Right cardiac atrium (tissue), 5 donors: ENCODE data around the gene FKBP15. TPM values are rescaled to one million over a fixed set of nuclear protein-coding genes. Genes with fewer than 3 reads are reported as not detected.
"Not testable (repeated sequence)": the region's sequence is repeated elsewhere in the genome, so short reads cannot be mapped to it uniquely, and the experiment has no call there.

Experiments used
- ATAC-seq, 2 donors: fragments of 200-7000 bp; cut with Tn5 transposase; one replicate each; pipeline versions ENCODE4 v1.8.0 to v1.9.1; 2020; ENCODE audit warnings: moderate library complexity in 2 of 2, mild to moderate bottlenecking in 1 of 2
- DNase-seq, 3 donors: peaks; one replicate each; pipeline ENCODE4 v3.0.0-alpha.2; 2020
- H3K27ac ChIP-seq: one replicate; pipeline ENCODE4 v1.5.1; 2013; ENCODE audit warnings: mild to moderate bottlenecking, low read length, control low read depth, moderate library complexity
- H3K27me3 ChIP-seq: one replicate; pipeline ENCODE4 v1.6.1; 2013; ENCODE audit not compliant: control insufficient read depth, insufficient read depth
- H3K4me1 ChIP-seq: one replicate; pipeline ENCODE4 v1.6.1; 2013; ENCODE audit warnings: low read length; ENCODE audit not compliant: control insufficient read depth, insufficient read depth
- H3K4me3 ChIP-seq: one replicate; pipeline ENCODE4 v1.5.1; 2013; ENCODE audit warnings: low read length, control low read depth
- H3K9me3 ChIP-seq: one replicate; pipeline ENCODE4 v1.6.1; 2013; ENCODE audit warnings: low read length; ENCODE audit not compliant: control insufficient read depth
- WGBS: extraction: QIAGEN DNeasy Blood & Tissue Kit; methylation state at CpG from one replicate; pipeline ENCODE4 v1.1.7; 2013; 5-methylcytosine and 5-hydroxymethylcytosine counted together
- intact Hi-C, 4 donors: fragments of 100-400 bp; cut with DNase I; formaldehyde crosslinking; loops; one replicate each; pipeline versions ENCODE4 v1.11.0 to v1.14.0; 2022 to 2023
- polyA plus RNA-seq: library from polyadenylated mRNA; stranded (reverse); fragments of 200-250 nt; gene quantifications from one replicate; pipeline ENCODE4 v1.2.3, GENCODE V29; 2013
- total RNA-seq, 4 donors: library from RNA; stranded (reverse); fragmentation: NEBNext Ultra II Directional; extraction: Animal tissue kit (Norgen Biotek cat#: 25700); gene quantifications; one replicate each; pipeline ENCODE4 v1.2.1, GENCODE V29; 2021
- donor health status: healthy with polysubstance abuse.
- donor health status: DM: no; HTN: yes; CAD: no.
- donor health status: DM: no; HTN: no; CAD: no.
- donor health status: DM: no; HTN: yes; CAD: no; lungs with severe emphysema.
- donor health status: DM: yes; HTN: yes; CAD: no.

FKBP15 gene
- total and polyA plus RNA-seq, 5 donors, result 11.0 to 21.2 (median 19.9) TPM

- H3K27me3 ChIP-seq, result no peaks in the 10 kb centered on the region
- DNase-seq (no peak), ATAC-seq (no peak)
- no peak overlapping the region for H3K27ac ChIP-seq
- no peaks in the 10 kb centered on the region for H3K4me1 ChIP-seq
- H3K9me3 ChIP-seq, result no peaks in the 10 kb centered on the region
- no peak overlapping the region for H3K4me3 ChIP-seq
- 98% methylated on average over 1 of the region's 1 CpG for WGBS
- intact Hi-C loops, result no loop called here
Observed at GRCh38 chr9:113254991-113255390, 33.9 kb upstream of the FKBP15 start.

- Histone ChIP-seq H3K4me1 (no peaks in the 10 kb centered on the region), H3K9me3 (no peaks in the 10 kb centered on the region), H3K27me3 (no peaks in the 10 kb centered on the region), H3K4me3 (no peak overlapping the region), H3K27ac (no peak overlapping the region)
- no peak for ATAC-seq
- no peak for DNase-seq
- WGBS, result 98% methylated on average over 2 of the region's 2 CpGs
- intact Hi-C loops, result no loop called here
Observed at GRCh38 chr9:113250807-113251206, 29.7 kb upstream of the FKBP15 start.

- ATAC-seq, H3K27ac ChIP-seq, H3K9me3 ChIP-seq, DNase-seq, H3K4me1 ChIP-seq, H3K4me3 ChIP-seq, H3K27me3 ChIP-seq, intact Hi-C loops: not testable (repeated sequence)
- 97% methylated on average over 2 of the region's 2 CpGs for WGBS
Observed at GRCh38 chr9:113249661-113250060, 28.6 kb upstream of the FKBP15 start.

GRCh38 chr9:113247640-113248039 is 26.6 kb upstream of the FKBP15 start:
- no peaks in the 10 kb centered on the region for H3K4me1 ChIP-seq
- no peak overlapping the region for H3K27ac ChIP-seq
- no peak for ATAC-seq
- H3K9me3 ChIP-seq, result no peaks in the 10 kb centered on the region
- intact Hi-C loops, result no loop called here
- no peak for DNase-seq
- no peaks in the 10 kb centered on the region for H3K27me3 ChIP-seq
- H3K4me3 ChIP-seq, result no peak overlapping the region

- ATAC-seq (no peak), DNase-seq (no peak)
- intact Hi-C loops, result no loop called here
- H3K4me1 ChIP-seq, result no peaks in the 10 kb centered on the region
- H3K4me3 ChIP-seq, result no peak overlapping the region
- no peaks in the 10 kb centered on the region for H3K27me3 ChIP-seq
- H3K27ac ChIP-seq, result no peak overlapping the region
- H3K9me3 ChIP-seq, result no peaks in the 10 kb centered on the region
- WGBS, result 82% methylated on average over 6 of the region's 6 CpGs
Observed at GRCh38 chr9:113246928-113247327, 25.9 kb upstream of the FKBP15 start.

- no peak for DNase-seq
- intact Hi-C loops, result no loop called here
- ATAC-seq, result no peak
- WGBS, result 89% methylated on average over 4 of the region's 4 CpGs
- Histone ChIP-seq H3K27ac (no peak overlapping the region), H3K4me3 (no peak overlapping the region), H3K27me3 (no peaks in the 10 kb centered on the region), H3K4me1 (no peaks in the 10 kb centered on the region), H3K9me3 (no peaks in the 10 kb centered on the region)
Observed at GRCh38 chr9:113245894-113246293, 24.8 kb upstream of the FKBP15 start.

- Histone ChIP-seq H3K27ac (no peak overlapping the region), H3K9me3 (no peaks in the 10 kb centered on the region), H3K27me3 (no peaks in the 10 kb centered on the region), H3K4me1 (no peaks in the 10 kb centered on the region), H3K4me3 (no peak overlapping the region)
- DNase-seq (no peak), ATAC-seq (no peak)
- 91% methylated on average over 2 of the region's 2 CpGs for WGBS
- intact Hi-C loops, result no loop called here
Observed at GRCh38 chr9:113244556-113244955, 23.5 kb upstream of the FKBP15 start.

- WGBS, result 98% methylated on average over 2 of the region's 2 CpGs
- Histone ChIP-seq H3K27me3 (no peaks in the 10 kb centered on the region), H3K4me3 (no peak overlapping the region), H3K4me1 (no peaks in the 10 kb centered on the region), H3K27ac (no peak overlapping the region), H3K9me3 (no peaks in the 10 kb centered on the region)
- ATAC-seq (no peak), DNase-seq (no peak)
- intact Hi-C loops, result no loop called here
Observed at GRCh38 chr9:113241161-113241560, 20.1 kb upstream of the FKBP15 start.

GRCh38 chr9:113238859-113239232 is 17.8 kb upstream of the FKBP15 start:
- no peak overlapping the region for H3K27ac ChIP-seq
- no peaks in the 10 kb centered on the region for H3K4me1 ChIP-seq
- intact Hi-C loops, result no loop called here
- WGBS, result 37% methylated on average over 4 of the region's 4 CpGs
- H3K27me3 ChIP-seq, result no peaks in the 10 kb centered on the region
- H3K9me3 ChIP-seq, result no peaks in the 10 kb centered on the region
- ATAC-seq (peak in 1 of 2 donors; percentile 48), DNase-seq (no peak)
- H3K4me3 ChIP-seq, result no peak overlapping the region

GRCh38 chr9:113238202-113238858 is 17.3 kb upstream of the FKBP15 start:
- WGBS, result 88% methylated on average over 10 of the region's 10 CpGs
- Histone ChIP-seq H3K27ac (no peak overlapping the region), H3K9me3 (no peaks in the 10 kb centered on the region), H3K4me1 (no peaks in the 10 kb centered on the region), H3K27me3 (no peaks in the 10 kb centered on the region), H3K4me3 (no peak overlapping the region)
- no peak for ATAC-seq
- intact Hi-C loops, result no loop called here
- no peak for DNase-seq

GRCh38 chr9:113237026-113237425 is 15.9 kb upstream of the FKBP15 start:
- H3K4me1 ChIP-seq, result no peaks in the 10 kb centered on the region
- no peaks in the 10 kb centered on the region for H3K27me3 ChIP-seq
- no peaks in the 10 kb centered on the region for H3K9me3 ChIP-seq
- no peak overlapping the region for H3K27ac ChIP-seq
- no peak overlapping the region for H3K4me3 ChIP-seq
- WGBS, result 71% methylated on average over 4 of the region's 4 CpGs
- DNase-seq (no peak), ATAC-seq (peak; percentile 47 to 60)
- intact Hi-C loops, result no loop called here

- H3K27ac ChIP-seq, H3K4me3 ChIP-seq, intact Hi-C loops, H3K27me3 ChIP-seq, H3K4me1 ChIP-seq, ATAC-seq, H3K9me3 ChIP-seq: not testable (repeated sequence)
- 87% methylated on average over 10 of the region's 10 CpGs for WGBS
- peak in 1 of 3 donors; percentile 44 for DNase-seq
Observed at GRCh38 chr9:113235701-113236255, 14.7 kb upstream of the FKBP15 start.
